Lower leg skin (tissue), 3 donors: ENCODE measurements around the gene MXD1.

Experiments
- CTCF ChIP-seq, 3 donors: fragments of 450-650 bp; IDR thresholded peaks; one replicate each; pipeline ENCODE4 v1.5.1; 2016; ENCODE audit warnings: antibody characterized with exemption in 3 of 3, mild to moderate bottlenecking in 3 of 3, moderate library complexity in 2 of 3
- POLR2A ChIP-seq, 2 donors: fragments of 450-650 bp; IDR thresholded peaks; one replicate each; pipeline ENCODE4 v1.6.1; 2016 to 2017; ENCODE audit warnings: antibody characterized with exemption in 2 of 2, mild to moderate bottlenecking in 1 of 2, moderate library complexity in 1 of 2

GRCh38 chr2:69969126-69969983 is 54.4 kb downstream of the MXD1 start:
- TF ChIP-seq CTCF (IDR thresholded peaks at IDR 0.05) = no peak
- no peak for TF ChIP-seq POLR2A (IDR thresholded peaks at IDR 0.05)
